ENCODE measurements around the gene ING3.

The ING3 gene

DNA sequence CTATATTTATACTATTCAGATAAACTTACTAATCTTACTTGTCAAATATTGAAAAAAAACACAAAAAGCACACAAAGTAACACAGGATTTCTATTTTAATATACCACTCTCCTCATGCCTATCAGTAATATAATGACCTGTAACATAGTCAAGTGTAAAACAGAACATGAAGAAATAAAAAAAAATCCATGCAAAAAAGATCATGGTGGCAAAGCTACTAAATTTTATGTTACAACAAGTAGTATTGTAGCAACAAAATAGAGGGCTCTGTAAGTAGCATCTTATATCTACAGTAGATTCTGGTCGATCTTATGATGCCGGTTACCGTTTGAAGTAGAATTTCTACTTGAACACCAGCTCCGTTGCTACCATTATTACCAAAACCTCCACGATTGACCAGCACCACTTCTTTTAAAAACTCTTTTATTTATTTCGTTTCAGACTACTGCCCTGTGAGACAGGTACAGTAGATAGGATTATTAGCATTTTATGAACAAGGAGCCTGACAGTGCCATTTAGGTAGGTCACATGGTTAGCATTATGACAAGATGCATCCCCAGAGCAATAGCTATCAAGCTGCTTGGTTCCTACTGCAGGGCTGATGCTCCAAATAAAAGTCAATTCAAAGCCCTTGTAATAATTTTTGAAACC lies 40.0 kb downstream of the ING3 start:
- no peak for DNase-seq (ENCODE audit: low read depth)
- peak overlapping the region; percentile 70 for H3K4me3 ChIP-seq (ENCODE audit: control insufficient read depth, low read depth, low read length)
- TF ChIP-seq, protein P1, sequence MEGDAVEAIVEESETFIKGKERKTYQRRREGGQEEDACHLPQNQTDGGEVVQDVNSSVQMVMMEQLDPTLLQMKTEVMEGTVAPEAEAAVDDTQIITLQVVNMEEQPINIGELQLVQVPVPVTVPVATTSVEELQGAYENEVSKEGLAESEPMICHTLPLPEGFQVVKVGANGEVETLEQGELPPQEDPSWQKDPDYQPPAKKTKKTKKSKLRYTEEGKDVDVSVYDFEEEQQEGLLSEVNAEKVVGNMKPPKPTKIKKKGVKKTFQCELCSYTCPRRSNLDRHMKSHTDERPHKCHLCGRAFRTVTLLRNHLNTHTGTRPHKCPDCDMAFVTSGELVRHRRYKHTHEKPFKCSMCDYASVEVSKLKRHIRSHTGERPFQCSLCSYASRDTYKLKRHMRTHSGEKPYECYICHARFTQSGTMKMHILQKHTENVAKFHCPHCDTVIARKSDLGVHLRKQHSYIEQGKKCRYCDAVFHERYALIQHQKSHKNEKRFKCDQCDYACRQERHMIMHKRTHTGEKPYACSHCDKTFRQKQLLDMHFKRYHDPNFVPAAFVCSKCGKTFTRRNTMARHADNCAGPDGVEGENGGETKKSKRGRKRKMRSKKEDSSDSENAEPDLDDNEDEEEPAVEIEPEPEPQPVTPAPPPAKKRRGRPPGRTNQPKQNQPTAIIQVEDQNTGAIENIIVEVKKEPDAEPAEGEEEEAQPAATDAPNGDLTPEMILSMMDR (conservative IDR thresholded peaks at IDR 0.05; ENCODE audit: control insufficient read depth, insufficient read depth, low read depth, low read length), result no peak

DNA sequence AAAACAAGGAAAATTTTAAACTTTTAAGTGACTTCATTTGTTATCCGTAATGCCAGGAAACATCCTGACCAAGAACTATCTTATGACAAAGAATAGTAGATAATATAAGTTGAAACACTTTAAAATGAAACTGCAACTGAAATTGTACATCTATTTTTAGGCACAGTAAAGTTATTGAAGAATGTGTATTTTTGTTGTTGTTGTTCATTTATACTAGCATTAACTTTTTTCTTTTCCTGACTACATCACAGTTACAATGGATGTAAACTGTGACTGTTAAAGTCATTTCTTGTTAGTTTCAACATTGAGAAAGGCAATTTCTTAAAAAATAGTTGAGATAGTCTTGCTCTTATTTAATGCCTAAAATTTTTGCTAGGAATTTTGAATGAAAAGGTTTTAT lies 40.6 kb downstream of the ING3 start:
- no peak for DNase-seq (ENCODE audit: low read depth)
- TF ChIP-seq, protein P1 (conservative IDR thresholded peaks at IDR 0.05; ENCODE audit: control insufficient read depth, insufficient read depth, low read depth, low read length), result no peak
- H3K4me3 ChIP-seq (ENCODE audit: control insufficient read depth, low read depth, low read length), result peak overlapping the region; percentile 70

DNA sequence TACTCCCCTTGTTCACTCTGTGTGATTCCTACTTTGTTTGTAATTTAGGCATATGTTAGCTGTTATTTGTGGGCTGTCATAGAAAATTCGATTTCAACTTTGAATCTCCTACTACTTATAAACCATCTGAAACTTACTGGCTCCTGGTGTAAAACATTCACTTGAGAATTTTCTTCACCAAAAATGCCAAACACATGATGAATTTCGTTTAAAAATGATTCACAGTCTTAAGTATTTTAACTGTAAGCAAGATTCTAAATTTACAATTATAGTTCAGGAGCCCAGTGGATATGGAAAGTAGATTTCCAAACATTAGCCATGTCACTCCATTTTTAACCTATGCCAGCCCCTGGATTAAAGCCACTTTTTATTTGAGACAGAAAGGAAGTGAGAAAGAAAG lies 41.0 kb downstream of the ING3 start:
- H3K4me3 ChIP-seq (ENCODE audit: control insufficient read depth, low read depth, low read length), result peak overlapping the region; percentile 70
- DNase-seq (ENCODE audit: low read depth), result peak; percentile 74
- TF ChIP-seq, protein P1 (conservative IDR thresholded peaks at IDR 0.05; ENCODE audit: control insufficient read depth, insufficient read depth, low read depth, low read length), result no peak

DNA sequence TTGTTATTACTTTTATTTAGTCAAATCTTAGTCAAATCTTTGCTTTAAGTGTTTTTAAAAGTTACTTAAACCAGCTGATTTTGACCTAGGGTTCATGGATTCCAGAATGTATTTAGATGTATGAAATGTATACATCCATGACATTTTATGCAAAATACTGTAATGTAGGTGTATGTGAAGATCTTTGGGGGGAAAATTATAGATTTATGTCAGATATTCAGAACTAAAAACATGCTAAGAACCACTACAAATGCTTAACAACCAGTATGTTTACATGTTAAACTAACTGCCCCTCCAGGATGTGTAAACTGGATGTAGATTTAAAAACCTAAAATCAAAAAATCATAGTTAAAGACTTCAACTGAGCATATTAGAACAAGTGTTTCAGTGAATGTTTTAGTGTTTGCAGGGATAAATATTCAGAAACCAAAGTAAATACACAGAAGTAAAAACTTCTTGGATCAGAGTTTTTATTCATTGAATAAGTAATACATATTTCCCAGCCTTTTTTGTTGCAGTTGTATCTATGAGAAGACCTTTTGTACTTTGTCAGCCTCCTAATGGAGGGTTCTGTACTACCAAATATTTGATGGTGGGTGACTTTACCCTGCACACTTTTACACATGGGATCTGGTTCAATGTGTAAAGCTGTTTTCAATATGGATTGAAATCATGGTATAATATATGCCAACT lies 41.8 kb downstream of the ING3 start:
- TF ChIP-seq, protein P1 (conservative IDR thresholded peaks at IDR 0.05; ENCODE audit: control insufficient read depth, insufficient read depth, low read depth, low read length), result no peak
- DNase-seq (ENCODE audit: low read depth), result no peak
- H3K4me3 ChIP-seq (ENCODE audit: control insufficient read depth, low read depth, low read length), result peak overlapping the region; percentile 70

DNA sequence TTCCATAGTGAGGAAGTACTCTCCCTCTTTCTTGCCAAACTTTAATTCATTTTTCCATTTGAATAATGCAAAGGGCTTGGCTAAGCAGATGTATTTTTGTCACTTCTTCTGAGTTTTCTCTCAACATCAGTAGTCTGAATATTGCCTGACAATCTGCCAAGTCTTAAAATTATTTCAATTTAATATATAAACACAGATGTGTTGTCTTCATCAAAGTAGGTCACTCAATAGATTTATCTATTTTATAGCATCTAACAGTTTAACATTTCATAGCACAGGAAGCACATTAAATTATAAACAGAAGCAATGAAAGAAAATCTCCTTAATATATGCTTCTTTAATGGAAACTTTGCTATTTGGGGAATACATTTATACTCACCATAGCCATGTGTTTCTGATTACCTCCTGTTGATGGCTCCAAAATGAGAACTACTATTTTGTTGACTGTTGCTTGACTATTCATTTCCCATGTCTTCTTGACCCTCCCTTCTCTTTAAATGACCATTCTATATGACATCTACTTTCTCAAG lies 42.5 kb downstream of the ING3 start:
- no peak overlapping the region for H3K4me3 ChIP-seq (ENCODE audit: control insufficient read depth, low read depth, low read length)
- peak; percentile 71 for DNase-seq (ENCODE audit: low read depth)
- TF ChIP-seq, protein P1 (conservative IDR thresholded peaks at IDR 0.05; ENCODE audit: control insufficient read depth, insufficient read depth, low read depth, low read length), result no peak

DNA sequence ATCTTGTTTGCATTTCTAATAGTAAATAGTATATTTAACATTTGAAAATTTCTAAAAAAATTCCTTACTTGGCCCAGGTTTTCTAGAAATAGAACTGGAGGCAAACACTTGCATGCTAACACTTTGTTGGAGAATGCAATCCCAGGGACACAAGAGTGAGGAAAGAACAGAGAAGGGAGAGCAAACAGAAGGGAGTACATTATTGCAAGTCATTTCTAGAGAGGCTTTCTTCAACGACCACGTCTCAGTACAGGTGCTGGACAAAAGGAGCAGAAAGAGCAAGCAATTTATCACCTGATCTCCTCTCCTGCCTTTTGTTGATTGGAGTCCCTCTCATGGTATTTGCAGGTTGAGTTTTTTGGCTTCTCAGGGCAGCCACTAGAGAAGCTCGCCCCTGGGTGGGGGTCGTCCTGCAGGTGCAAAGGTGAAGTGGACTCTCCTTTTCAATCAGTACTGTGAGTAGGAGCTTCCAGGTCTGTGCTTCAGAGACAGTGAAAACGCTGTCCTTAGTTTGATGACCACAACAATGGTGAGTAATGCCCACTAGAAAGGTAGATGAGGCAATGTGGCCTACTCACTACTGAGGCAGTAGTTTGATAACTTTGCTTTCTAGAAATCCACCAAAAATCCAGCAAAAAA lies 43.1 kb downstream of the ING3 start:
- TF ChIP-seq, protein P1 (conservative IDR thresholded peaks at IDR 0.05; ENCODE audit: control insufficient read depth, insufficient read depth, low read depth, low read length), result no peak
- H3K4me3 ChIP-seq (ENCODE audit: control insufficient read depth, low read depth, low read length), result no peak overlapping the region

More for the DNA sequence above, 43.1 kb downstream of the ING3 start:
- DNase-seq (ENCODE audit: low read depth), result peak; percentile 78

All from fibroblast of mammary gland (primary cell).